Endothelial cell of umbilical vein (primary cell): ENCODE data around the gene KRTAP26-1.

Experiments
- CTCF ChIP-seq, 2 donors: IDR thresholded peaks; 1 replicate in 1 of 2; 2 replicates in 1 of 2; pipeline ENCODE4 v1.5.1; 2011; ENCODE audit warnings: low read length in 2 of 2, mild to moderate bottlenecking in 2 of 2, moderate library complexity in 2 of 2, control low read depth in 1 of 2, inconsistent platforms in 1 of 2, low read depth in 1 of 2; ENCODE audit not compliant: insufficient read depth in 1 of 2; ENCODE audit errors: extremely low read depth in 1 of 2
- EZH2 ChIP-seq: IDR thresholded peaks from 2 replicates; pipeline ENCODE4 v1.6.1; 2012; ENCODE audit warnings: borderline replicate concordance, low read depth, mild to moderate bottlenecking, moderate library complexity, low read length, inconsistent platforms; ENCODE audit not compliant: severe bottlenecking
- JUN ChIP-seq: IDR thresholded peaks from 2 replicates; pipeline ENCODE4 v1.6.1; 2011; ENCODE audit warnings: borderline replicate concordance, low read depth; ENCODE audit not compliant: insufficient read length, insufficient read depth
- POLR2A ChIP-seq: IDR thresholded peaks from 2 replicates; pipeline ENCODE4 v1.6.1; 2012; ENCODE audit warnings: low read depth, mild to moderate bottlenecking, control low read depth, low read length
- POLR2AphosphoS5 ChIP-seq: IDR thresholded peaks from 2 replicates; pipeline ENCODE4 v1.6.1; 2012; ENCODE audit warnings: low read depth, mild to moderate bottlenecking, control low read depth, low read length, moderate library complexity; ENCODE audit not compliant: insufficient read depth

DNA sequence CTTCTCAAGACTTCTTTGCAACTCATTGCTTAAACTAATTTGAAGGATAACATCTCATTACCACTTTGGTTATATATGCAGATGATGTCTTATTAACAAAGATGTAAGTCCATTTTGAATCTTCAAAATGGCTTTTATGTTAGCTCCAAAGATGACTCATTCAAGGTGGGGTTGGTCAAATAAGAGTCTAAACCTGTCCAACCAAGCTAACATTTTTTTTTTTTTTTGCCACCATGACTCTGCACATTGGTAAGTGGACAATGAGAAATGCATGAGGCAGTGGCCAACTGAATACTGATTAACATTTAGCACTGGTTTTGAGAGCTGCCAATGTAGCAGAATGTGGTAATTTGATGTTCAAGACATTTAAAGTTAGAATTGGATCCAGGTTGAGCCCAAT lies 17.7 kb upstream of the KRTAP26-1 start:
- TF ChIP-seq JUN: no peak
- TF ChIP-seq CTCF (IDR thresholded peaks at IDR 0.05; ENCODE audit: extremely low read depth in 1 of 2, insufficient read depth in 1 of 2, low read depth in 1 of 2, low read length in 2 of 2): no peak
- TF ChIP-seq EZH2: no peak
- no peak for TF ChIP-seq POLR2AphosphoS5
- TF ChIP-seq POLR2A: no peak
